Keratinocyte (primary cell): ENCODE measurements around the gene ZBED4. TPM values are rescaled to one million over a fixed set of nuclear protein-coding genes. Genes with fewer than 3 reads are reported as not detected.

Experiments used
- DNase-seq: peaks from one replicate; pipeline ENCODE4 v3.0.0-alpha.2; 2011; ENCODE audit warnings: low read depth, missing footprints, low spot score
- FAIRE-seq: peaks from 2 replicates; lab custom pipeline; 2011; peaks lifted over from hg19 to GRCh38; lab: Jason Lieb, UNC
- H2AFZ ChIP-seq: 2 replicates; pipeline ENCODE4 v1.6.0; 2012; ENCODE audit warnings: low read length, control low read depth, inconsistent platforms; ENCODE audit not compliant: control insufficient read depth
- H3K27ac ChIP-seq: 2 replicates; pipeline ENCODE4 v1.5.1; 2011; ENCODE audit warnings: low read length; ENCODE audit not compliant: control insufficient read depth, insufficient read depth
- H3K27me3 ChIP-seq: 3 replicates; pipeline ENCODE4 v1.6.0; 2011; ENCODE audit warnings: low read length; ENCODE audit not compliant: control insufficient read depth, insufficient read depth; ENCODE audit errors: extremely low read depth
- H3K36me3 ChIP-seq, 2 experiments: 2 replicates in 1 of 2; 3 replicates in 1 of 2; pipeline ENCODE4 v1.5.1; 2011; ENCODE audit warnings: low read length in 2 of 2, mild to moderate bottlenecking in 1 of 2; ENCODE audit not compliant: control insufficient read depth in 2 of 2, insufficient read depth in 2 of 2; ENCODE audit errors: extremely low read depth in 1 of 2
- H3K4me1 ChIP-seq: 3 replicates; pipeline ENCODE4 v1.5.1; 2011; ENCODE audit warnings: low read length; ENCODE audit not compliant: control insufficient read depth, insufficient read depth; ENCODE audit errors: extremely low read depth
- H3K4me2 ChIP-seq: 3 replicates; pipeline ENCODE4 v1.6.0; 2011; ENCODE audit warnings: low read depth, low read length; ENCODE audit not compliant: control insufficient read depth, insufficient read depth; ENCODE audit errors: extremely low read depth
- H3K4me3 ChIP-seq, 3 experiments: fragments of 200-600 bp in 1 of 3; sonication (generic) in 1 of 3; 2 replicates in 2 of 3; 3 replicates in 1 of 3; pipeline ENCODE4 v1.5.1; 2011 to 2016; ENCODE audit warnings: low read length in 3 of 3, mild to moderate bottlenecking in 3 of 3, control low read depth in 2 of 3, inconsistent platforms in 1 of 3, low read depth in 1 of 3, mixed read lengths in 1 of 3, mixed run types in 1 of 3, moderate library complexity in 1 of 3; ENCODE audit not compliant: control insufficient read depth in 2 of 3, insufficient read depth in 2 of 3; ENCODE audit errors: extremely low read depth in 1 of 3
- H3K79me2 ChIP-seq: 2 replicates; pipeline ENCODE4 v1.6.0; 2012; ENCODE audit warnings: low read length; ENCODE audit not compliant: control insufficient read depth, insufficient read depth
- H3K9ac ChIP-seq: 3 replicates; pipeline ENCODE4 v1.6.0; 2011; ENCODE audit warnings: low read length; ENCODE audit not compliant: control insufficient read depth, insufficient read depth; ENCODE audit errors: extremely low read depth
- H3K9me1 ChIP-seq: 3 replicates; pipeline ENCODE4 v1.6.0; 2011; ENCODE audit warnings: low read length; ENCODE audit not compliant: control insufficient read depth, insufficient read depth; ENCODE audit errors: extremely low read depth
- H3K9me3 ChIP-seq: 2 replicates; pipeline ENCODE4 v1.5.1; 2012; ENCODE audit warnings: low read depth, low read length; ENCODE audit not compliant: control insufficient read depth
- H4K20me1 ChIP-seq: 3 replicates; pipeline ENCODE4 v1.6.0; 2011; ENCODE audit warnings: low read length; ENCODE audit not compliant: control insufficient read depth, insufficient read depth; ENCODE audit errors: extremely low read depth
- CTCF ChIP-seq, 3 experiments: IDR thresholded peaks in 1 of 3; conservative IDR thresholded peaks in 1 of 3; optimal IDR thresholded peaks in 1 of 3; 2 replicates in 2 of 3; 3 replicates in 1 of 3; pipeline versions ENCODE3 to v1.5.1; 2011; ENCODE audit warnings: low read length in 3 of 3, mild to moderate bottlenecking in 3 of 3, moderate library complexity in 2 of 3, control low read depth in 1 of 3, inconsistent platforms in 1 of 3; ENCODE audit not compliant: insufficient read depth in 2 of 3; ENCODE audit errors: extremely low read depth in 1 of 3
- EZH2 ChIP-seq: IDR thresholded peaks from one replicate; pipeline ENCODE4 v1.6.1; 2012; ENCODE audit warnings: inconsistent platforms, mild to moderate bottlenecking, low read length, moderate library complexity
- dilution Hi-C: fragments of 300-500 bp; cut with MboI; formaldehyde crosslinking; loops from one replicate; pipeline ENCODE4 v1.7.0; 2020; ENCODE audit warnings: low sequenced_read_pairs; ENCODE audit not compliant: extremely low pct_ligation_motif_present
- polyA plus RNA-seq, 5 experiments: library from polyadenylated mRNA; depleted of rRNA in 3 of 5; stranded (reverse) in 3 of 5; stranded (forward) in 1 of 5; unstranded in 1 of 5; fragments of >200 nt; gene quantifications; 1 replicate in 1 of 5; 2 replicates in 3 of 5; 3 replicates in 1 of 5; pipeline versions ENCODE4 v1.2.1 to v1.2.3, GENCODE V29; 2011 to 2012; ENCODE audit warnings: missing spikeins in 2 of 5, low read depth in 1 of 5, low replicate concordance in 1 of 5

The ZBED4 gene
- polyA plus RNA-seq, 1 donor (not counting 4 experiments of a cell fraction or from before 2014, with no cell fraction given), result 7.1 TPM

GRCh38 chr22:49910229-49911155, 56.8 kb downstream of the ZBED4 start:
- dilution Hi-C loops, result no loop called here
- DNase-seq, result no peak
- Histone ChIP-seq H3K36me3 (peaks cover 5 to 13% of the 10 kb centered on the region in 2 experiments), H3K4me2 (no peak overlapping the region), H3K4me3 (no peak overlapping the region), H2AFZ (no peak overlapping the region), H3K79me2 (peaks cover 3% of the 10 kb centered on the region), H4K20me1 (no peaks in the 10 kb centered on the region), H3K27me3 (no peaks in the 10 kb centered on the region), H3K4me1 (no peaks in the 10 kb centered on the region), H3K27ac (no peak overlapping the region), H3K9ac (no peak overlapping the region), H3K9me3 (no peaks in the 10 kb centered on the region), H3K9me1 (no peaks in the 10 kb centered on the region)
- TF ChIP-seq CTCF (optimal IDR thresholded peaks at IDR 0.05 in 1 of 3, IDR thresholded peaks at IDR 0.05 in 1 of 3, conservative IDR thresholded peaks at IDR 0.05 in 1 of 3; ENCODE audit: extremely low read depth in 1 of 3, insufficient read depth in 2 of 3, low read length in 3 of 3) (no peak), EZH2 (no peak)
- no peak for FAIRE-seq

GRCh38 chr22:49911881-49912625, 58.4 kb downstream of the ZBED4 start:
- H3K9me1 ChIP-seq, result no peaks in the 10 kb centered on the region
- H3K9ac ChIP-seq, result no peak overlapping the region
- H3K4me1 ChIP-seq, result peaks cover 2% of the 10 kb centered on the region
- H3K36me3 ChIP-seq, result peaks cover 5 to 13% of the 10 kb centered on the region in 2 experiments
- no peak overlapping the region for H3K27ac ChIP-seq
- H2AFZ ChIP-seq, result no peak overlapping the region
- H3K9me3 ChIP-seq, result no peaks in the 10 kb centered on the region
- H3K4me2 ChIP-seq, result no peak overlapping the region
- no peaks in the 10 kb centered on the region for H4K20me1 ChIP-seq
- no peak for DNase-seq
- TF ChIP-seq CTCF (optimal IDR thresholded peaks at IDR 0.05 in 1 of 3, IDR thresholded peaks at IDR 0.05 in 1 of 3, conservative IDR thresholded peaks at IDR 0.05 in 1 of 3; ENCODE audit: extremely low read depth in 1 of 3, insufficient read depth in 2 of 3, low read length in 3 of 3) (no peak), EZH2 (no peak)
- dilution Hi-C loops, result no loop called here
- FAIRE-seq, result no peak
- H3K4me3 ChIP-seq, result no peak overlapping the region
- H3K79me2 ChIP-seq, result peaks cover 6% of the 10 kb centered on the region
- no peaks in the 10 kb centered on the region for H3K27me3 ChIP-seq
